Calu3 (cell line): ENCODE data around the gene P2RY6. TPM values are rescaled to one million over a fixed set of nuclear protein-coding genes. Genes with fewer than 3 reads are reported as not detected.

Experiments used
- BruUV-seq: library from RNA; stranded (reverse); fragments of 400-500 nt; replicated peaks from 2 replicates; lab custom pipeline; 2021; lab: Mats Ljungman, UMichigan
- CTCF ChIA-PET: fragments of 300-600 bp; sonication (Branson Sonifier 250); formaldehyde crosslinking; loops from one replicate; lab custom pipeline; 2022; ENCODE audit warnings: antibody characterized with exemption; lab: Charles Lee
- DNase-seq: peaks from one replicate; pipeline ENCODE4 v3.0.0; 2022
- H3K27ac Mint-ChIP-seq: one replicate; pipeline ENCODE4 v1.8.0; 2022; ENCODE audit warnings: mixed read lengths; ENCODE audit not compliant: unreplicated experiment
- H3K27me3 Mint-ChIP-seq: one replicate; pipeline ENCODE4 v1.8.0; 2022; ENCODE audit warnings: mixed read lengths; ENCODE audit not compliant: unreplicated experiment
- H3K36me3 Mint-ChIP-seq: one replicate; pipeline ENCODE4 v1.8.0; 2022; ENCODE audit warnings: mild to moderate bottlenecking, moderate library complexity, mixed read lengths; ENCODE audit not compliant: insufficient read depth, unreplicated experiment
- H3K4me1 Mint-ChIP-seq: one replicate; pipeline ENCODE4 v1.8.0; 2022; ENCODE audit warnings: mild to moderate bottlenecking, low read depth, mixed read lengths; ENCODE audit not compliant: unreplicated experiment
- H3K4me3 Mint-ChIP-seq: one replicate; pipeline ENCODE4 v1.8.0; 2022; ENCODE audit warnings: mild to moderate bottlenecking, low read depth, moderate library complexity, mixed read lengths; ENCODE audit not compliant: unreplicated experiment
- H3K9me3 Mint-ChIP-seq: one replicate; pipeline ENCODE4 v1.8.0; 2022; ENCODE audit warnings: low read depth, mixed read lengths; ENCODE audit not compliant: unreplicated experiment
- intact Hi-C: fragments of 100-400 bp; cut with micrococcal nuclease; formaldehyde crosslinking; loops from one replicate; pipeline ENCODE4 v1.10.0; 2022; ENCODE audit not compliant: unreplicated experiment
- total RNA-seq: library from RNA; stranded (reverse); gene quantifications from 2 replicates; pipeline ENCODE4 v1.2.3, GENCODE V29; 2022
- TF ChIP-seq, protein P1 (sequence below): fragments of 200-600 bp; IDR thresholded peaks from one replicate; pipeline ENCODE4 v1.8.0; 2022; ENCODE audit warnings: antibody characterized with exemption; ENCODE audit not compliant: unreplicated experiment

Gene P2RY6
- total RNA-seq, 1 experiment from 2014 or later = not detected

DNA sequence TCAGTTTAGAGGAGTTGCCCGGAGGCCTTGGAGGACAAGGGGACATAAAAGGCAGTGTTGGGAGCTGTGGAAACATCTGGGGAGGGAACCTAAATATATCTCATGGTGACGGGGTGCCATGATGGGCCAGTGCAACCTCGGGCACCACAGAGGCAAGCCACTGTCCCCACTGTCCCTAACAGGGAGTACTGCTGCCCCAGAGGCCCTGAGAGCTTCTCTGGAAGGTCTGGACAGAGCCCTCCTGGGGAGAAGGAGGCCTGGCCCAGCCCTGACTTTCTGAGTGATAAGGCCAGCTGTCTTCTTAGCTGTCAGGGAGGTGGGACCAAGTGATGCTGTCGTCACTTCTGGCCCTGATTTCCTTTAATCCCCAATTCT is 5.5 kb upstream of the P2RY6 start:
- DNase-seq = no peak
- CTCF ChIA-PET = interaction anchor here (0.8 kb wide), 1 partner anchor 69 kb away, joined by 4 read pairs; no protein-coding TSS in a partner anchor
- Mint-ChIP-seq H3K27ac (no peak overlapping the region), H3K27me3 (peaks cover 62% of the 10 kb centered on the region), H3K9me3 (no peaks in the 10 kb centered on the region), H3K4me3 (no peak overlapping the region), H3K4me1 (peaks cover 22% of the 10 kb centered on the region), H3K36me3 (no peaks in the 10 kb centered on the region)
- intact Hi-C loops = no loop called here
- no TSS peak for BruUV-seq
- TF ChIP-seq, protein P1, sequence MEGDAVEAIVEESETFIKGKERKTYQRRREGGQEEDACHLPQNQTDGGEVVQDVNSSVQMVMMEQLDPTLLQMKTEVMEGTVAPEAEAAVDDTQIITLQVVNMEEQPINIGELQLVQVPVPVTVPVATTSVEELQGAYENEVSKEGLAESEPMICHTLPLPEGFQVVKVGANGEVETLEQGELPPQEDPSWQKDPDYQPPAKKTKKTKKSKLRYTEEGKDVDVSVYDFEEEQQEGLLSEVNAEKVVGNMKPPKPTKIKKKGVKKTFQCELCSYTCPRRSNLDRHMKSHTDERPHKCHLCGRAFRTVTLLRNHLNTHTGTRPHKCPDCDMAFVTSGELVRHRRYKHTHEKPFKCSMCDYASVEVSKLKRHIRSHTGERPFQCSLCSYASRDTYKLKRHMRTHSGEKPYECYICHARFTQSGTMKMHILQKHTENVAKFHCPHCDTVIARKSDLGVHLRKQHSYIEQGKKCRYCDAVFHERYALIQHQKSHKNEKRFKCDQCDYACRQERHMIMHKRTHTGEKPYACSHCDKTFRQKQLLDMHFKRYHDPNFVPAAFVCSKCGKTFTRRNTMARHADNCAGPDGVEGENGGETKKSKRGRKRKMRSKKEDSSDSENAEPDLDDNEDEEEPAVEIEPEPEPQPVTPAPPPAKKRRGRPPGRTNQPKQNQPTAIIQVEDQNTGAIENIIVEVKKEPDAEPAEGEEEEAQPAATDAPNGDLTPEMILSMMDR = no peak

DNA sequence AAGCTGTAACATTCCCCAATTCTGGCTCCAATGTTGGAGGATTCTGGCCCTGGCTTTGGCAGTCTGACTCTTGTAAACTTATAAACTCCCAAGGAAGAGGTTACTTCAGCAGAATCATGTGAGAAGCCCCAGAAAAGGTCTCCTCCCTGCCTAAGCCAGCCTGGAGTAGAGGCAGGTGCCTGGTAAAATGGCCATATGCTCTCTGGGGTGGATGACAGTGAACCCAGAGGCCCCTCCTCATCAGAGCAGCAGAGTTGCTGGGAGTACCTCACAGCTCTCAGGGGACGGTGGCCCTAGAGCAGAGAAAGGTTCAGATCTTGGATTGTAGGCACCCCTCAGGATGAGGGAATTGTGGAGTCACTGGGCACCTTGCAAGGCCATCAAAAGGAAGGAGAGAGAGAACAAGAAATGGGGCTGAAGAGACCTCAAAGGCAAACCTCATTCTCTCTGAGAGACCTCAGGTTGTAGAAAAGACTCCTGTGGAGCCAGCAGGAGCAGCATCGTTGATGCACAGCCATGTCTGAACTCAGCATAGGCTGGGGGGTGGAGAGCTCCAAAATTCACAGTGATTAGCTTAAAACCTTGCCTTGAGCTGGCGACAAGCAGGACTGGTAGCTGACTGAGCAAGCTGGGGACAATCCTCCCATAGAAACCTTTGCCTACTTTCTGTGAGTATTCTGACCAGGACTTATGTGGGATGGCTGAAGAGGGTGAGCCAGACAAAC is 4.9 kb upstream of the P2RY6 start:
- H3K27me3 Mint-ChIP-seq = peaks cover 56% of the 10 kb centered on the region
- intact Hi-C loops = no loop called here
- no TSS peak for BruUV-seq
- no peak overlapping the region for H3K4me3 Mint-ChIP-seq
- TF ChIP-seq, protein P1 = no peak
- CTCF ChIA-PET = no interaction called here
- no peaks in the 10 kb centered on the region for H3K36me3 Mint-ChIP-seq
- H3K27ac Mint-ChIP-seq = no peak overlapping the region
- no peaks in the 10 kb centered on the region for H3K9me3 Mint-ChIP-seq
- H3K4me1 Mint-ChIP-seq = peaks cover 22% of the 10 kb centered on the region
- DNase-seq = no peak

DNA sequence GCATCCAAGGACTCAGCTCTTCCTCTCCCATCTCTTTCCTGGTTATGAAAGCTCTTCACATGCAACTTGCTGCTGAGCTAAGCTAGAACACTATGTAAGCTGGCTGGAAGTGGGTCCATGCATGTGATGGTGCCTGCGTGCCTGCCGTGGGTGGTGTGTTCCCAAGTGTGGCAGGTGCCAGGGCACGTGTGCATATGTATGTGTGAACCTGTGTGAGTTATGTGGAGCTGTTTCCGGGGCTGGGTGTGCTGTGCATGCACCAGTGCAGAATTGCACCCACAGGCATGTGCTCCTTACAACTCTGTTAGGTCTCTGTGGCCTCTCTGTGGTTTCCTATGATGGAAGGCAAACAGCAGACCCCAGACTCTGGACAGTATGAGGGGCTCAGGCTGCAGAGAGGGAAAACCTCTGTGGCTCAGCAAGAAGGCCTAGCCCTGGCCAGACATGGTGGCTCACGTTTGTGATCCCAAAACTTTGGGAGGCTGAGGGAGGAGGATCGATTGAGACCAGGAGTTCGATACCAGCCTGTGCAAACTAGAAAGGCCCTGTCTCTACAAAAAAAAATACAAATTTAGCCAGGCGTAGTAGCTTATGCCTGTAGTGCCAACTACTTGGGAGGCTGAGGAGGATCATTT is 4.1 kb upstream of the P2RY6 start:
- no peak overlapping the region for H3K27ac Mint-ChIP-seq
- no peak overlapping the region for H3K4me3 Mint-ChIP-seq
- TF ChIP-seq, protein P1 = no peak
- no peak for DNase-seq
- peaks cover 49% of the 10 kb centered on the region for H3K27me3 Mint-ChIP-seq
- BruUV-seq = no TSS peak
- intact Hi-C loops = no loop called here
- no peaks in the 10 kb centered on the region for H3K36me3 Mint-ChIP-seq
- CTCF ChIA-PET = interaction anchor here (0.6 kb wide), 1 partner anchor 13 kb away, joined by 4 read pairs; no protein-coding TSS in a partner anchor
- no peaks in the 10 kb centered on the region for H3K9me3 Mint-ChIP-seq
- H3K4me1 Mint-ChIP-seq = peaks cover 15% of the 10 kb centered on the region

GRCh38 chr11:73268671-73269271 is 3.4 kb upstream of the P2RY6 start:
- BruUV-seq = no TSS peak
- TF ChIP-seq, protein P1 = no peak
- Mint-ChIP-seq H3K27me3 (peaks cover 46% of the 10 kb centered on the region), H3K4me3 (no peak overlapping the region), H3K9me3 (no peaks in the 10 kb centered on the region), H3K4me1 (peaks cover 9% of the 10 kb centered on the region), H3K36me3 (no peaks in the 10 kb centered on the region), H3K27ac (no peak overlapping the region)
- no peak for DNase-seq
- CTCF ChIA-PET = no interaction called here
- intact Hi-C loops = no loop called here
